Body of pancreas (tissue), 4 donors: ENCODE data around the gene TENM4.

Experiments used
- CTCF ChIP-seq, 7 experiments: fragments of 450-650 bp in 4 of 7; fragments of 200-600 bp in 3 of 7; sonication (generic) in 3 of 7; IDR thresholded peaks; one replicate each; pipeline ENCODE4 v1.5.1; 2016 to 2019; ENCODE audit warnings: antibody characterized with exemption in 7 of 7
- POLR2A ChIP-seq, 3 donors: fragments of 450-650 bp; IDR thresholded peaks; one replicate each; pipeline ENCODE4 v1.6.1; 2016; ENCODE audit warnings: antibody characterized with exemption in 3 of 3, mild to moderate bottlenecking in 2 of 3

- TF ChIP-seq CTCF (IDR thresholded peaks at IDR 0.05) (no peak), POLR2A (IDR thresholded peaks at IDR 0.05) (no peak)
Observed at GRCh38 chr11:78802058-78802761, 638.6 kb downstream of the TENM4 start.
